HEK293T (cell line): ENCODE results near the gene CRYL1.

Experiments used
- ARNT ChIP-seq: fragments of 450-650 bp; IDR thresholded peaks from 2 replicates; pipeline ENCODE4 v1.6.1; 2017; ENCODE audit warnings: mild to moderate bottlenecking
- BHLHE40 ChIP-seq: fragments of 450-650 bp; IDR thresholded peaks from 2 replicates; pipeline ENCODE4 v1.6.1; 2016; ENCODE audit warnings: mild to moderate bottlenecking, moderate library complexity, borderline replicate concordance
- CTBP1 ChIP-seq: fragments of 450-650 bp; IDR thresholded peaks from 2 replicates; pipeline ENCODE4 v1.6.1; 2016; ENCODE audit warnings: borderline replicate concordance
- ELF4 ChIP-seq: fragments of 450-650 bp; IDR thresholded peaks from 2 replicates; pipeline ENCODE4 v1.6.1; 2017; ENCODE audit warnings: antibody characterized with exemption
- LEF1 ChIP-seq: fragments of 450-650 bp; IDR thresholded peaks from 2 replicates; pipeline ENCODE4 v1.6.1; 2017; ENCODE audit warnings: mild to moderate bottlenecking, borderline replicate concordance
- NFRKB ChIP-seq: fragments of 450-650 bp; IDR thresholded peaks from 2 replicates; pipeline ENCODE4 v1.6.1; 2016; ENCODE audit warnings: mild to moderate bottlenecking, moderate library complexity
- SP1 ChIP-seq: fragments of 450-650 bp; IDR thresholded peaks from 2 replicates; pipeline ENCODE4 v1.6.1; 2017
- SUZ12 ChIP-seq: fragments of 450-650 bp; IDR thresholded peaks from 2 replicates; pipeline ENCODE4 v1.6.1; 2016; ENCODE audit warnings: mild to moderate bottlenecking
- ZNF384 ChIP-seq: fragments of 450-650 bp; IDR thresholded peaks from 2 replicates; pipeline ENCODE4 v1.6.1; 2016

DNA sequence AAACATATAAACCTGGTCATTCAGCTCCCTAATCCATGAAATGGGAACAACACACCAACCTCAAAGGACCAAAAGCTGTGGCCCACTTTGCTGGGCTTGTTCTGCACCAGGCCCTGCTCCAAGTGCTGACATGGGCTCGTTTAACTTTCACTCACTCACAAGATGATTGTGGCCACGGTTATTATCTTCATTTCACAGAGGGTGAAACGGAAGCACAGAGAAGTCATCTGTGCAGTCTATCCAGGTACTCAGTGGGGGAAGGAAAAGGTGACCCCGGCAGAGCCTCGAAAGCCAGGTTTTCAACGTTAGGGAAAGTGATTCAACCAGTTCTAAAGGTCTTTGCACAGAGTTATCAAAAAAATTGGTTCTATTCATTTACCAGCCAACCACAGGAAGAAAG, 68.0 kb downstream of the CRYL1 start:
- TF ChIP-seq ELF4 (no peak), BHLHE40 (no peak), SUZ12 (no peak), SP1 (no peak), NFRKB (no peak), LEF1 (no peak), ARNT (no peak), ZNF384 (no peak), CTBP1 (no peak)
